HEK293 (cell line): Measurements from ENCODE around the gene CAPN7.

Experiments used
- CTCF ChIA-PET: fragments of 350-600 bp; formaldehyde crosslinking; extraction: SDS; loops from one replicate; lab custom pipeline; 2021; ENCODE audit warnings: antibody characterized with exemption; lab: Yijun Ruan, JAX
- POLR2A ChIA-PET: fragments of 300-600 bp; formaldehyde crosslinking; extraction: SDS; loops from one replicate; lab custom pipeline; 2020; ENCODE audit warnings: antibody characterized with exemption, inconsistent platforms; lab: Yijun Ruan, JAX
- H3K27ac ChIP-seq: fragments of 200-500 bp; sonication (Bioruptor generic); 2 replicates; pipeline ENCODE4 v1.5.1; 2014; ENCODE audit warnings: low read depth, low read length, control low read depth, inconsistent platforms; ENCODE audit errors: extremely low read depth
- H3K36me3 ChIP-seq, 2 experiments: fragments of 200-500 bp in 1 of 2; sonication (Bioruptor generic) in 1 of 2; 1 replicate in 1 of 2; 2 replicates in 1 of 2; pipeline ENCODE4 v1.5.1; 2014 to 2017; ENCODE audit warnings: inconsistent platforms in 2 of 2, low read length in 2 of 2; ENCODE audit not compliant: control insufficient read depth in 2 of 2, insufficient read depth in 1 of 2
- H3K4me1 ChIP-seq: fragments of 200-500 bp; sonication (Bioruptor generic); 2 replicates; pipeline ENCODE4 v1.5.1; 2014; ENCODE audit warnings: mild to moderate bottlenecking, low read length, inconsistent platforms; ENCODE audit not compliant: control insufficient read depth, insufficient read depth
- H3K4me3 ChIP-seq: 2 replicates; pipeline ENCODE4 v1.5.1; 2011; ENCODE audit warnings: low read depth, mild to moderate bottlenecking, control low read depth, low read length, moderate library complexity
- H3K9me3 ChIP-seq: fragments of 200-500 bp; sonication (Bioruptor generic); 2 replicates; pipeline ENCODE4 v1.5.1; 2014; ENCODE audit warnings: low read depth, low read length, inconsistent platforms; ENCODE audit not compliant: control insufficient read depth, insufficient read depth
- FEZF1 ChIP-seq: fragments of 450-650 bp; formaldehyde crosslinking; IDR thresholded peaks from 2 replicates; pipeline ENCODE4 v1.5.1; 2016; ENCODE audit warnings: missing biosample characterization, missing genetic modification characterization
- KLF16 ChIP-seq: fragments of 450-650 bp; formaldehyde crosslinking; IDR thresholded peaks from 2 replicates; pipeline ENCODE4 v1.5.1; 2017; ENCODE audit warnings: missing biosample characterization, missing genetic modification characterization
- MZF1 ChIP-seq: fragments of 450-650 bp; formaldehyde crosslinking; IDR thresholded peaks from 2 replicates; pipeline ENCODE4 v1.5.1; 2017; ENCODE audit warnings: missing biosample characterization, missing genetic modification characterization, borderline replicate concordance
- OVOL3 ChIP-seq: fragments of 450-650 bp; formaldehyde crosslinking; IDR thresholded peaks from 2 replicates; pipeline ENCODE4 v1.5.1; 2016; ENCODE audit warnings: missing biosample characterization, missing genetic modification characterization
- ZFP41 ChIP-seq: fragments of 450-650 bp; formaldehyde crosslinking; IDR thresholded peaks from 2 replicates; pipeline ENCODE4 v1.5.1; 2016; ENCODE audit warnings: missing biosample characterization, missing genetic modification characterization, borderline replicate concordance
- ZFP69B ChIP-seq: fragments of 450-650 bp; formaldehyde crosslinking; IDR thresholded peaks from 2 replicates; pipeline ENCODE4 v1.5.1; 2016; ENCODE audit warnings: missing biosample characterization, missing genetic modification characterization
- ZNF211 ChIP-seq: fragments of 450-650 bp; formaldehyde crosslinking; IDR thresholded peaks from 2 replicates; pipeline ENCODE4 v1.5.1; 2016; ENCODE audit warnings: low read depth, missing biosample characterization, missing genetic modification characterization
- ZNF239 ChIP-seq: fragments of 450-650 bp; formaldehyde crosslinking; IDR thresholded peaks from 2 replicates; pipeline ENCODE4 v1.5.1; 2016; ENCODE audit warnings: missing biosample characterization, missing genetic modification characterization
- ZNF311 ChIP-seq: fragments of 450-650 bp; formaldehyde crosslinking; IDR thresholded peaks from 2 replicates; pipeline ENCODE4 v1.5.1; 2017; ENCODE audit warnings: missing biosample characterization, missing genetic modification characterization, borderline replicate concordance
- ZNF341 ChIP-seq: fragments of 450-650 bp; formaldehyde crosslinking; IDR thresholded peaks from 2 replicates; pipeline ENCODE4; 2016; ENCODE audit warnings: low read depth, missing biosample characterization, missing genetic modification characterization
- ZNF416 ChIP-seq: fragments of 450-650 bp; formaldehyde crosslinking; IDR thresholded peaks from 2 replicates; pipeline ENCODE4 v1.5.1; 2016; ENCODE audit warnings: missing biosample characterization, missing genetic modification characterization
- ZNF423 ChIP-seq: fragments of 450-650 bp; formaldehyde crosslinking; IDR thresholded peaks from 2 replicates; pipeline ENCODE4 v1.5.1; 2016; ENCODE audit warnings: missing biosample characterization, missing genetic modification characterization
- ZNF544 ChIP-seq: fragments of 450-650 bp; formaldehyde crosslinking; IDR thresholded peaks from 2 replicates; pipeline ENCODE4 v1.5.0; 2017; ENCODE audit warnings: missing biosample characterization, missing genetic modification characterization
- ZNF560 ChIP-seq: fragments of 450-650 bp; formaldehyde crosslinking; IDR thresholded peaks from 2 replicates; pipeline ENCODE4 v1.5.1; 2017; ENCODE audit warnings: missing biosample characterization, missing genetic modification characterization, borderline replicate concordance
- ZNF571 ChIP-seq: fragments of 450-650 bp; formaldehyde crosslinking; IDR thresholded peaks from 2 replicates; pipeline ENCODE4 v1.5.0; 2017; ENCODE audit warnings: missing biosample characterization, missing genetic modification characterization
- ZNF621 ChIP-seq: fragments of 450-650 bp; formaldehyde crosslinking; IDR thresholded peaks from 2 replicates; pipeline ENCODE4 v1.5.1; 2017; ENCODE audit warnings: missing biosample characterization, missing genetic modification characterization
- ZSCAN23 ChIP-seq: fragments of 450-650 bp; formaldehyde crosslinking; IDR thresholded peaks from 2 replicates; pipeline ENCODE4 v1.5.1; 2016; ENCODE audit warnings: missing biosample characterization, missing genetic modification characterization
- TF ChIP-seq, protein P1 (sequence below): fragments of 450-650 bp; formaldehyde crosslinking; IDR thresholded peaks from 2 replicates; pipeline ENCODE4 v1.5.1; 2016; ENCODE audit warnings: missing biosample characterization, missing genetic modification characterization
- TF ChIP-seq, protein P2 (sequence below): fragments of 450-650 bp; formaldehyde crosslinking; IDR thresholded peaks from 2 replicates; pipeline ENCODE4 v1.5.1; 2016; ENCODE audit warnings: missing biosample characterization, missing genetic modification characterization
- TF ChIP-seq, protein P3 (sequence below): IDR thresholded peaks from 2 replicates; pipeline ENCODE4 v1.6.1; 2011; ENCODE audit warnings: mild to moderate bottlenecking, low read depth, low read length, borderline replicate concordance
- TF ChIP-seq, protein P4 (sequence below): sonication (generic); formaldehyde crosslinking; IDR thresholded peaks from 2 replicates; pipeline ENCODE4 v1.8.1; 2022; ENCODE audit warnings: mild to moderate bottlenecking, moderate library complexity, missing genetic modification reagents
- TF ChIP-seq, protein P5 (sequence below): fragments of 450-650 bp; formaldehyde crosslinking; IDR thresholded peaks from 2 replicates; pipeline ENCODE4; 2016; ENCODE audit warnings: missing biosample characterization, missing genetic modification characterization
- TF ChIP-seq, protein P6 (sequence below): fragments of 450-650 bp; formaldehyde crosslinking; conservative IDR thresholded peaks from 2 replicates; pipeline ENCODE4 v1.5.1; 2016; ENCODE audit warnings: low read depth, missing biosample characterization, missing genetic modification characterization

Gene CAPN7

DNA sequence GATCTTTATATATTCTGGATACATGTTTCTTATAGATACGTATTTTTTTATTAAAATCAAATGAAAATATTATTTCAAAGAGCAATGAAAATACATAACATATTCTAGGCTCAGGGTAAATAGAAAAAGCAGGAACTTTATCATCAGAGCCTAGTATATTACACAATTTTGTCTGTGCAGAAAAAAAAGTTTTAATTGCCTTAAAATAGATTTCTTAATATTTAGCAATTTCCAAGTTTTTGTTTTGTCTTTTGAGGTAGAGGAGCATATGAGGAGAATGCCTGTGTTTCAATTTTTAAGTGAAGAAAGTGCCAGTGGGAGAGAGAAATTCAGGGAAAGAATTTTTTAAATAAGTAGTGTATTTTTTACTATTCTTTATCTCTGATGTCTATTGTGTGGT is 10.5 kb downstream of the CAPN7 start:
- peaks cover 76 to 82% of the 10 kb centered on the region in 2 experiments for H3K36me3 ChIP-seq
- no peak overlapping the region for H3K4me3 ChIP-seq
- H3K9me3 ChIP-seq: no peaks in the 10 kb centered on the region
- H3K27ac ChIP-seq: no peak overlapping the region
- TF ChIP-seq FEZF1 (tag by site-specific recombination) (no peak), ZSCAN23 (no peak), OVOL3 (tag by site-specific recombination) (no peak), ZFP41 (tag by site-specific recombination) (no peak)
- TF ChIP-seq, protein P1, sequence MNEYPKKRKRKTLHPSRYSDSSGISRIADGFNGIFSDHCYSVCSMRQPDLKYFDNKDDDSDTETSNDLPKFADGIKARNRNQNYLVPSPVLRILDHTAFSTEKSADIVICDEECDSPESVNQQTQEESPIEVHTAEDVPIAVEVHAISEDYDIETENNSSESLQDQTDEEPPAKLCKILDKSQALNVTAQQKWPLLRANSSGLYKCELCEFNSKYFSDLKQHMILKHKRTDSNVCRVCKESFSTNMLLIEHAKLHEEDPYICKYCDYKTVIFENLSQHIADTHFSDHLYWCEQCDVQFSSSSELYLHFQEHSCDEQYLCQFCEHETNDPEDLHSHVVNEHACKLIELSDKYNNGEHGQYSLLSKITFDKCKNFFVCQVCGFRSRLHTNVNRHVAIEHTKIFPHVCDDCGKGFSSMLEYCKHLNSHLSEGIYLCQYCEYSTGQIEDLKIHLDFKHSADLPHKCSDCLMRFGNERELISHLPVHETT (tag by site-specific recombination): no peak
- TF ChIP-seq, protein P2, sequence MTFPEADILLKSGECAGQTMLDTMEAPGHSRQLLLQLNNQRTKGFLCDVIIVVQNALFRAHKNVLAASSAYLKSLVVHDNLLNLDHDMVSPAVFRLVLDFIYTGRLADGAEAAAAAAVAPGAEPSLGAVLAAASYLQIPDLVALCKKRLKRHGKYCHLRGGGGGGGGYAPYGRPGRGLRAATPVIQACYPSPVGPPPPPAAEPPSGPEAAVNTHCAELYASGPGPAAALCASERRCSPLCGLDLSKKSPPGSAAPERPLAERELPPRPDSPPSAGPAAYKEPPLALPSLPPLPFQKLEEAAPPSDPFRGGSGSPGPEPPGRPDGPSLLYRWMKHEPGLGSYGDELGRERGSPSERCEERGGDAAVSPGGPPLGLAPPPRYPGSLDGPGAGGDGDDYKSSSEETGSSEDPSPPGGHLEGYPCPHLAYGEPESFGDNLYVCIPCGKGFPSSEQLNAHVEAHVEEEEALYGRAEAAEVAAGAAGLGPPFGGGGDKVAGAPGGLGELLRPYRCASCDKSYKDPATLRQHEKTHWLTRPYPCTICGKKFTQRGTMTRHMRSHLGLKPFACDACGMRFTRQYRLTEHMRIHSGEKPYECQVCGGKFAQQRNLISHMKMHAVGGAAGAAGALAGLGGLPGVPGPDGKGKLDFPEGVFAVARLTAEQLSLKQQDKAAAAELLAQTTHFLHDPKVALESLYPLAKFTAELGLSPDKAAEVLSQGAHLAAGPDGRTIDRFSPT: no peak
- TF ChIP-seq, all 188 proteins: peak for 0
- H3K4me1 ChIP-seq: no peaks in the 10 kb centered on the region
- CTCF ChIA-PET: interaction anchor here (0.6 kb wide), 2 partner anchors 51 to 1335 kb away, joined by 4 to 8 read pairs; no protein-coding TSS in a partner anchor
- POLR2A ChIA-PET: no interaction called here

DNA sequence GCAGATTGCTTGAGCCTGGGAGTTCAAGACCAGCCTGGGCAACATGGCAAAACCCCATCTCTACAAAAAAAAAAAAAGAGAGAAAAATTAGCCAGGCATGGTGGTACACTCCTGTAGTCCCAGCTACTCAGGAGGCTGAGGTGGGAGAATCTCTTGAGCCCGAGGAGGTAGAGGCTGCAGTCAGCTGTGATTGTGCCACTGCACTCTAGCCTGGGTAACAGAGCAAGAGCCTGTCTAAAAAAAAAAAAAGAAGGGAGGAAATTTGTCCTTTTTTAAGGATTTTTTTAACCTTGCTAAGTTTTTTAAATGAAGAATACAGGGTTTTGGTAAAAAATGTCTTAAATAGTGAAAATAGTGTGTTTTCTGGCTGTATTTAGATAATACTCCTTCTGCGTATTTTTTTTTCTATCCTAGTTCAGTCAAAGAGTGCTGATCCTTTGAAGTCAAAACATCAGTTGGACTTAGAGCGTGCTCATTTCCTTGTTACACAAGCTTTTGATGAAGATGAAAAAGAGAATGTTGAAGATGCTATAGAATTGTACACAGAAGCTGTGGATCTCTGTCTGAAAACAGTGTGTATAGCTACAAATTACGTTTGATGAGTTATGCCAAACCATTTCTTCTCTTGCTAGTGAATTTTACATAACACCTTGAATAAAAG is 11.1 kb downstream of the CAPN7 start:
- ChIA-PET CTCF (interaction anchor here (0.8 kb wide), 1 partner anchor 117 kb away, joined by 3 read pairs; no protein-coding TSS in a partner anchor), POLR2A (no interaction called here)
- Histone ChIP-seq H3K9me3 (no peaks in the 10 kb centered on the region), H3K36me3 (peaks cover 78 to 84% of the 10 kb centered on the region in 2 experiments), H3K27ac (no peak overlapping the region), H3K4me1 (no peaks in the 10 kb centered on the region), H3K4me3 (no peak overlapping the region)
- TF ChIP-seq, protein P3, sequence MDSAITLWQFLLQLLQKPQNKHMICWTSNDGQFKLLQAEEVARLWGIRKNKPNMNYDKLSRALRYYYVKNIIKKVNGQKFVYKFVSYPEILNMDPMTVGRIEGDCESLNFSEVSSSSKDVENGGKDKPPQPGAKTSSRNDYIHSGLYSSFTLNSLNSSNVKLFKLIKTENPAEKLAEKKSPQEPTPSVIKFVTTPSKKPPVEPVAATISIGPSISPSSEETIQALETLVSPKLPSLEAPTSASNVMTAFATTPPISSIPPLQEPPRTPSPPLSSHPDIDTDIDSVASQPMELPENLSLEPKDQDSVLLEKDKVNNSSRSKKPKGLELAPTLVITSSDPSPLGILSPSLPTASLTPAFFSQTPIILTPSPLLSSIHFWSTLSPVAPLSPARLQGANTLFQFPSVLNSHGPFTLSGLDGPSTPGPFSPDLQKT: no peak
- TF ChIP-seq ZNF416 (tag by site-specific recombination) (no peak), MZF1 (no peak), ZNF621 (tag by site-specific recombination) (no peak), ZNF560 (tag by site-specific recombination) (no peak), ZNF571 (tag by site-specific recombination) (no peak), ZNF341 (no peak), ZFP69B (no peak), ZNF544 (no peak), ZNF311 (tag by site-specific recombination) (no peak), ZNF423 (tag by site-specific recombination) (no peak), ZNF211 (no peak), KLF16 (tag by site-specific recombination) (no peak), ZNF239 (tag by site-specific recombination) (no peak)
- TF ChIP-seq, protein P4, sequence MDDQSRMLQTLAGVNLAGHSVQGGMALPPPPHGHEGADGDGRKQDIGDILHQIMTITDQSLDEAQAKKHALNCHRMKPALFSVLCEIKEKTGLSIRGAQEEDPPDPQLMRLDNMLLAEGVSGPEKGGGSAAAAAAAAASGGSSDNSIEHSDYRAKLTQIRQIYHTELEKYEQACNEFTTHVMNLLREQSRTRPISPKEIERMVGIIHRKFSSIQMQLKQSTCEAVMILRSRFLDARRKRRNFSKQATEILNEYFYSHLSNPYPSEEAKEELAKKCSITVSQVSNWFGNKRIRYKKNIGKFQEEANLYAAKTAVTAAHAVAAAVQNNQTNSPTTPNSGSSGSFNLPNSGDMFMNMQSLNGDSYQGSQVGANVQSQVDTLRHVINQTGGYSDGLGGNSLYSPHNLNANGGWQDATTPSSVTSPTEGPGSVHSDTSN (CRISPR knock-in tag): no peak
- TF ChIP-seq, protein P5, sequence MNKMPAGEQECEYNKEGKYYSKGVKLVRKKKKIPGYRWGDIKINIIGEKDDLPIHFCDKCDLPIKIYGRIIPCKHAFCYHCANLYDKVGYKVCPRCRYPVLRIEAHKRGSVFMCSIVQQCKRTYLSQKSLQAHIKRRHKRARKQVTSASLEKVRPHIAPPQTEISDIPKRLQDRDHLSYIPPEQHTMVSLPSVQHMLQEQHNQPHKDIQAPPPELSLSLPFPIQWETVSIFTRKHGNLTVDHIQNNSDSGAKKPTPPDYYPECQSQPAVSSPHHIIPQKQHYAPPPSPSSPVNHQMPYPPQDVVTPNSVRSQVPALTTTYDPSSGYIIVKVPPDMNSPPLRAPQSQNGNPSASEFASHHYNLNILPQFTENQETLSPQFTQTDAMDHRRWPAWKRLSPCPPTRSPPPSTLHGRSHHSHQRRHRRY (tag by site-specific recombination): no peak
- TF ChIP-seq, protein P6, sequence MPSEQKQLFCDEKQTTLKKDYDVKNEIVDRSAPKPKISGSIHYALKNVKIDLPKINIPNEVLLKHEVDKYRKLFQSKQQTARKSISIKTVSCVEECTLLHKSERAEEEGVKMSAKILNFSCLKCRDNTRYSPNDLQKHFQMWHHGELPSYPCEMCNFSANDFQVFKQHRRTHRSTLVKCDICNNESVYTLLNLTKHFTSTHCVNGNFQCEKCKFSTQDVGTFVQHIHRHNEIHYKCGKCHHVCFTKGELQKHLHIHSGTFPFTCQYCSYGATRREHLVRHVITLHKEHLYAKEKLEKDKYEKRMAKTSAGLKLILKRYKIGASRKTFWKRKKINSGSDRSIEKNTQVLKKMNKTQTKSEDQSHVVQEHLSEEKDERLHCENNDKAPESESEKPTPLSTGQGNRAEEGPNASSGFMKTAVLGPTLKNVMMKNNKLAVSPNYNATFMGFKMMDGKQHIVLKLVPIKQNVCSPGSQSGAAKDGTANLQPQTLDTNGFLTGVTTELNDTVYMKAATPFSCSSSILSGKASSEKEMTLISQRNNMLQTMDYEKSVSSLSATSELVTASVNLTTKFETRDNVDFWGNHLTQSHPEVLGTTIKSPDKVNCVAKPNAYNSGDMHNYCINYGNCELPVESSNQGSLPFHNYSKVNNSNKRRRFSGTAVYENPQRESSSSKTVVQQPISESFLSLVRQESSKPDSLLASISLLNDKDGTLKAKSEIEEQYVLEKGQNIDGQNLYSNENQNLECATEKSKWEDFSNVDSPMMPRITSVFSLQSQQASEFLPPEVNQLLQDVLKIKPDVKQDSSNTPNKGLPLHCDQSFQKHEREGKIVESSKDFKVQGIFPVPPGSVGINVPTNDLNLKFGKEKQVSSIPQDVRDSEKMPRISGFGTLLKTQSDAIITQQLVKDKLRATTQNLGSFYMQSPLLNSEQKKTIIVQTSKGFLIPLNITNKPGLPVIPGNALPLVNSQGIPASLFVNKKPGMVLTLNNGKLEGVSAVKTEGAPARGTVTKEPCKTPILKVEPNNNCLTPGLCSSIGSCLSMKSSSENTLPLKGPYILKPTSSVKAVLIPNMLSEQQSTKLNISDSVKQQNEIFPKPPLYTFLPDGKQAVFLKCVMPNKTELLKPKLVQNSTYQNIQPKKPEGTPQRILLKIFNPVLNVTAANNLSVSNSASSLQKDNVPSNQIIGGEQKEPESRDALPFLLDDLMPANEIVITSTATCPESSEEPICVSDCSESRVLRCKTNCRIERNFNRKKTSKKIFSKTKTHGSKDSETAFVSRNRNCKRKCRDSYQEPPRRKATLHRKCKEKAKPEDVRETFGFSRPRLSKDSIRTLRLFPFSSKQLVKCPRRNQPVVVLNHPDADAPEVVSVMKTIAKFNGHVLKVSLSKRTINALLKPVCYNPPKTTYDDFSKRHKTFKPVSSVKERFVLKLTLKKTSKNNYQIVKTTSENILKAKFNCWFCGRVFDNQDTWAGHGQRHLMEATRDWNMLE (tag by site-specific recombination): no peak
